RWPE1 (cell line): Measurements from ENCODE around the gene MIF4GD.
A peak's percentile ranks its signal among the peaks of the same experiment; 100 is the strongest.

Source experiments
- CTCF ChIA-PET: fragments of 350-600 bp; sonication (Branson Sonifier 250); formaldehyde crosslinking; extraction: SDS; loops from one replicate; lab custom pipeline; 2021; lab: Yijun Ruan, JAX
- POLR2A ChIA-PET: fragments of 400-600 bp; formaldehyde crosslinking; extraction: SDS; loops from one replicate; lab custom pipeline; 2020; ENCODE audit warnings: antibody characterized with exemption; ENCODE audit not compliant: low non-redundant PET; lab: Yijun Ruan, JAX
- DNase-seq: peaks from one replicate; pipeline ENCODE4 v3.0.0; 2012; ENCODE audit warnings: low spot score
- H3K27ac ChIP-seq: fragments of 450-650 bp; 2 replicates; pipeline ENCODE4 v1.5.1; 2017
- CTCF ChIP-seq: fragments of 450-650 bp; conservative IDR thresholded peaks from 2 replicates; pipeline ENCODE4 v1.5.1; 2017; ENCODE audit warnings: low read depth, mild to moderate bottlenecking

Gene MIF4GD

GRCh38 chr17:75315541-75316243, 44.7 kb upstream of the MIF4GD start:
- TF ChIP-seq CTCF, result no peak
- CTCF ChIA-PET, result interaction anchor here (0.6 kb wide), 1 partner anchor 15 kb away, joined by 6 read pairs; no protein-coding TSS in a partner anchor
- DNase-seq, result no peak
- H3K27ac ChIP-seq, result peak overlapping the region; percentile 38
- POLR2A ChIA-PET, result no interaction called here

- no peak for DNase-seq
- H3K27ac ChIP-seq, result peak overlapping the region; percentile 52
- ChIA-PET POLR2A (no interaction called here), CTCF (interaction anchor here (0.6 kb wide), 2 partner anchors 26 to 863 kb away, joined by 3 to 4 read pairs; no protein-coding TSS in a partner anchor)
- no peak for TF ChIP-seq CTCF
Observed at GRCh38 chr17:75313941-75314551, 43.0 kb upstream of the MIF4GD start.

GRCh38 chr17:75308732-75309629, 38.0 kb upstream of the MIF4GD start:
- H3K27ac ChIP-seq, result peak overlapping the region; percentile 1; the same call in 1 of the 2 replicates

GRCh38 chr17:75307957-75308731, 37.1 kb upstream of the MIF4GD start:
- DNase-seq, result no peak
- ChIA-PET POLR2A (no interaction called here), CTCF (interaction anchor here (0.6 kb wide), 1 partner anchor 873 kb away, joined by 5 read pairs; no protein-coding TSS in a partner anchor)

More at GRCh38 chr17:75308732-75309629, 38.0 kb upstream of the MIF4GD start:
- no peak for DNase-seq
- POLR2A ChIA-PET, result interaction anchor here (0.6 kb wide), 1 partner anchor 41 kb away, joined by 4 read pairs; no protein-coding TSS in a partner anchor
- TF ChIP-seq CTCF, result no peak
- CTCF ChIA-PET, result interaction anchor here (0.6 to 0.9 kb wide), 2 partner anchors 147 to 873 kb away, joined by 3 to 5 read pairs; partner anchors contain the start of gene TMEM94

GRCh38 chr17:75301502-75302206, 30.6 kb upstream of the MIF4GD start:
- DNase-seq, result no peak
- TF ChIP-seq CTCF, result no peak
- H3K27ac ChIP-seq, result no peak overlapping the region
- POLR2A ChIA-PET, result no interaction called here
- CTCF ChIA-PET, result no interaction called here

More at GRCh38 chr17:75307957-75308731, 37.1 kb upstream of the MIF4GD start:
- TF ChIP-seq CTCF, result no peak
- H3K27ac ChIP-seq, result no peak overlapping the region
